ENCODE results near the gene HES2. TPM values are rescaled to one million over a fixed set of nuclear protein-coding genes. Genes with fewer than 3 reads are reported as not detected.

The HES2 gene
- polyA plus RNA-seq, 1 donor from 2014 or later, result not detected

GRCh38 chr1:6425658-6426057 is 5.9 kb upstream of the HES2 start:
- Histone ChIP-seq H3K9ac (ENCODE audit: low read length) (no peak overlapping the region), H3K36me3 (ENCODE audit: insufficient read depth, low read length) (no peaks in the 10 kb centered on the region), H3K79me2 (replicated peaks; ENCODE audit: insufficient read depth, low read length) (no peaks in the 10 kb centered on the region), H3K4me2 (ENCODE audit: low read length) (no peak overlapping the region), H3K9me3 (ENCODE audit: low read length) (no peaks in the 10 kb centered on the region), H2AFZ (ENCODE audit: low read depth, low read length) (no peak overlapping the region), H3K27ac (ENCODE audit: low read length) (no peak overlapping the region), H4K20me1 (ENCODE audit: insufficient read depth) (no peaks in the 10 kb centered on the region), H3K9me2 (ENCODE audit: insufficient read depth, low read length) (no peaks in the 10 kb centered on the region), H3F3A (ENCODE audit: insufficient read depth, low read length, poor library complexity, severe bottlenecking) (no peaks in the 10 kb centered on the region), H3K4me3 (ENCODE audit: low read length) (no peak overlapping the region), H3K27me3 (ENCODE audit: insufficient read depth, low read depth, low read length) (peaks cover 57% of the 10 kb centered on the region)
- no peak for TF ChIP-seq EZH2 (IDR thresholded peaks at IDR 0.05; ENCODE audit: borderline replicate concordance, insufficient read depth, low read length, poor library complexity, severe bottlenecking)

DNA sequence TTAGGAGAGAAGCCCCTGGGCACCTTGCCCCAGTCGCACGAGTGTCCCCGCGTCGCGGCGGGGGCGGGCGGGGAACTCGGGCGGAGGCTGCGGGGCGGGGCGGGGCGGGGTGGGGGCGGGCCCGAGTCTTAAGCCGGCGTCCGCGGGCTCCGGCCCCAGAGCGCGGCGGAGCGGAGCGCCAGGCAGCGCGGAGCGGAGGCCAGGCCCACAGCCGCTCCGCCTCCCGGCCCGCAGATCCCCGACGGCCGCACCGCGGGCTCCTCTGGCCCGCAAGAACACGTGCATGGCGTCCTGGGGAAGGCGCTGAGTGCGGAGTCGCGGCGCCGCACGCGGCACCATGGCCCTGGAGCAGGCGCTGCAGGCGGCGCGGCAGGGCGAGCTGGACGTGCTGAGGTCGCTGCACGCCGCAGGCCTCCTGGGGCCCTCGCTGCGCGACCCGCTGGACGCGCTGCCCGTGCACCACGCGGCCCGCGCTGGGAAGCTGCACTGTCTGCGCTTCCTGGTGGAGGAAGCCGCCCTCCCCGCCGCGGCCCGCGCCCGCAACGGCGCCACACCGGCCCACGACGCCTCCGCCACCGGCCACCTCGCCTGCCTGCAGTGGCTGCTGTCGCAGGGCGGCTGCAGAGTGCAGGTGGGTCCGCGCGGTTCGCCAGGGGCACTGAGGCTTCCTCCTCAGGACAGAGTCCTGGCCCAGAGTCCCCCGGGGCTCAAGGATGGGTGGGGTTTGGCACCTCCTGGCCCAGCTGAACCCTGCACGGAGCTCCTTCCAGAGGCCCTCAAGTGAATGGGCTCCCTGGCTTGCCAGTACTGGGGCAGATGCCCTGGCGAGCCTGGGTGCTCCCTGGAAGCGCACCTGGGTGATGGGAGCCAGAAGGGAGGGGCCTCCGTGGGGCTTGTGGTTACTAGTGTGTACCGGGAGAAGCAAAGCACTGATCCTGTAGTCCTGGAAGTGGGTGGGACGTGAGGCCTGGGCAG is 5.2 kb upstream of the HES2 start, which contains the start of gene ESPN:
Gene ESPN, plus strand, starts transcription at position 158 of the 975 bp plus-strand sequence. Its CDS starts 180 bp downstream, at position 338.
- TF ChIP-seq POLR2AphosphoS5 (IDR thresholded peaks at IDR 0.05) (no peak), RAD21 (conservative IDR thresholded peaks at IDR 0.05) (no peak), EP300 (conservative IDR thresholded peaks at IDR 0.05; ENCODE audit: poor library complexity, severe bottlenecking) (no peak), MXI1 (conservative IDR thresholded peaks at IDR 0.05; ENCODE audit: poor library complexity, severe bottlenecking) (no peak), SMC3 (conservative IDR thresholded peaks at IDR 0.05; ENCODE audit: poor library complexity) (no peak)
- Histone ChIP-seq H3K4me2 (ENCODE audit: low read length) (no peak within 1 kb of the TSS), H3K4me3 (ENCODE audit: low read length) (peak within 1 kb of the TSS; percentile 34)

DNA sequence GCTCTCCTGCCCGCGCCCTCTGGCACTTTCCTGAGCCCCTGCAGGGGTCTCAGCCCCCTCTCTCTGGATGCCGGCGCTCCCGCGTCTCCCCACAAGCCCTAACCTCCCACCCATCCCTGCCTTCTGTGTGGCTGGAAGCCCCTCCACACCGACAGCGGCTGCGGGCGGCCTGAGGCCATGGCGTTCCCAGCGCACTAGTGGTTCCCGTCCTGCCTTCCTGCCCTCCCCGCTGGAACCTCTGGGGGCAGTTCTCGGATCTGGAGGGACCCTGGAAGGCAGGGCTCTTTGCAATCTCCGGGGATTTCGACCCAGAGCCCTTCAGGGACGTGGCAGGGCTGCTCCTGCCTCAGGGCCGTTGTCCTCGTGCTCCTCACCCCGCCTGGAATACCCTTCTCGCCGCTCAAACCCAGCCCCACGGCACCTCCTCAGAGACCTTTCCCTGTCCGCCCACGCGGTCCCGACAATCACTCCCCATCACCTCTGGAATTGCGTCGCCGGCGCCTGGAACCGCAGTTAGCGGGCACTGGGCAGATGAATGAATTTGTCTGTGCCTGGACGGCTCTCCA is 4.4 kb upstream of the HES2 start:
- no peak overlapping the region for H2AFZ ChIP-seq (ENCODE audit: low read depth, low read length)
- H4K20me1 ChIP-seq (ENCODE audit: insufficient read depth), result no peaks in the 10 kb centered on the region
- no peaks in the 10 kb centered on the region for H3K36me3 ChIP-seq (ENCODE audit: insufficient read depth, low read length)
- H3K79me2 ChIP-seq (replicated peaks; ENCODE audit: insufficient read depth, low read length), result no peaks in the 10 kb centered on the region
- H3K4me3 ChIP-seq (ENCODE audit: low read length), result peak overlapping the region; percentile 34
- H3K9me3 ChIP-seq (ENCODE audit: low read length), result no peaks in the 10 kb centered on the region
- no peak overlapping the region for H3K4me2 ChIP-seq (ENCODE audit: low read length)
- no peaks in the 10 kb centered on the region for H3K9me2 ChIP-seq (ENCODE audit: insufficient read depth, low read length)
- H3K9ac ChIP-seq (ENCODE audit: low read length), result no peak overlapping the region
- H3K27ac ChIP-seq (ENCODE audit: low read length), result no peak overlapping the region
- peaks cover 73% of the 10 kb centered on the region for H3K27me3 ChIP-seq (ENCODE audit: insufficient read depth, low read depth, low read length)
- TF ChIP-seq EZH2 (IDR thresholded peaks at IDR 0.05; ENCODE audit: borderline replicate concordance, insufficient read depth, low read length, poor library complexity, severe bottlenecking) (peak; percentile 8), MXI1 (conservative IDR thresholded peaks at IDR 0.05; ENCODE audit: poor library complexity, severe bottlenecking) (no peak), TAF1 (IDR thresholded peaks at IDR 0.05; ENCODE audit: low read depth) (no peak)
- H3F3A ChIP-seq (ENCODE audit: insufficient read depth, low read length, poor library complexity, severe bottlenecking), result no peaks in the 10 kb centered on the region

More for the DNA sequence above, 5.2 kb upstream of the HES2 start, which contains the start of gene ESPN:
- H2AFZ ChIP-seq (ENCODE audit: low read depth, low read length), result no peak within 1 kb of the TSS
- H4K20me1 ChIP-seq (ENCODE audit: insufficient read depth), result no peaks in the 10 kb centered on the region
- H3K9me3 ChIP-seq (ENCODE audit: low read length), result no peaks in the 10 kb centered on the region
- H3K9ac ChIP-seq (ENCODE audit: low read length), result no peak within 1 kb of the TSS
- H3K79me2 ChIP-seq (replicated peaks; ENCODE audit: insufficient read depth, low read length), result no peaks in the 10 kb centered on the region
- H3K27me3 ChIP-seq (ENCODE audit: insufficient read depth, low read depth, low read length), result peaks cover 65% of the 10 kb centered on the region
- H3K36me3 ChIP-seq (ENCODE audit: insufficient read depth, low read length), result no peaks in the 10 kb centered on the region
- no peaks in the 10 kb centered on the region for H3K9me2 ChIP-seq (ENCODE audit: insufficient read depth, low read length)
- no peak within 1 kb of the TSS for H3K27ac ChIP-seq (ENCODE audit: low read length)
- H3F3A ChIP-seq (ENCODE audit: insufficient read depth, low read length, poor library complexity, severe bottlenecking), result no peaks in the 10 kb centered on the region
